HG03565 (cell line): Measurements from ENCODE around the gene SLFNL1.

Experiments used
- ATAC-seq: cut with Tn5 transposase; IDR thresholded peaks from one replicate; pipeline ENCODE4 v1.9.1; 2021; ENCODE audit warnings: mild to moderate bottlenecking, moderate library complexity; ENCODE audit not compliant: unreplicated experiment

The SLFNL1 gene

DNA sequence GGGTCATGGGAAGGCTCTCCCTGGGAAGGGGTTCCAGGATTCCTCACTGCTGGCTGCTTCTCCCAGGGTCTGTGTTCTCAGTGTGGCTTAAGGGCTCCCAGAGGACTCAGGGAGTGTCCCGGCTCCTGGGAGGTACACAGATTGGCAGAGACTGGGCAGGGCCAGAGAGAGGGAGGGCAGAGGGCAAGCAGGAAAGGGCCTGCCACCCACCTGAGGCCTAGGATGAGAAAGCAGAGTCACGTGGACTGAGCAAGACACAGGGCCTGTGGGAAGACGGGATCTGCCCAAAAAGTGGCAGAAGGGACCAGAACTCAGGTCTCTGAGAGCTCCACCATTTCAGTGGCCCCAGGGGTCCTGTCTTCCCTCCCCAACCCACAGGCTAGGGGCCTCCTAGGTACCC, 871 bp downstream of the SLFNL1 start:
- ATAC-seq, result no peak

GRCh38 chr1:41020109-41020576, 1.4 kb downstream of the SLFNL1 start:
- no peak for ATAC-seq

DNA sequence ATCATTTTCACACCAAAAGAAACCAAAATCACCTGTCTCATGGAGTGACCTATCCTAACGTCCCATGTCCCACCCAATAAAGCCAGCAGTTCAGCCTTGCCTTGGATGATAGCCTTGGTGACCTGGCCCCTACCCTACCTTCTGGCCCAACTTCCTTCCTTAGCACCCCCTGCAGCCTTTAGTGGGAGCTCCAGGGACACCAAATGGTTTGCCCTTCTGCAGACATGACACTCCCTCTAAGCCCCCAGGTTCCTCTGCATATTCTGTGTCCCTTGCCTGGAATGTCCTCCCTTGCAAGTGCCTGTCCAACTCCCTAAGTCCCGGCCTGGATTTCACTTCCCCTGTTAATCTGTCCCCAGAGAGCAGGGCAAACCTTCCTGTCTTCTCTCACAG, 2.2 kb downstream of the SLFNL1 start:
- ATAC-seq, result no peak

DNA sequence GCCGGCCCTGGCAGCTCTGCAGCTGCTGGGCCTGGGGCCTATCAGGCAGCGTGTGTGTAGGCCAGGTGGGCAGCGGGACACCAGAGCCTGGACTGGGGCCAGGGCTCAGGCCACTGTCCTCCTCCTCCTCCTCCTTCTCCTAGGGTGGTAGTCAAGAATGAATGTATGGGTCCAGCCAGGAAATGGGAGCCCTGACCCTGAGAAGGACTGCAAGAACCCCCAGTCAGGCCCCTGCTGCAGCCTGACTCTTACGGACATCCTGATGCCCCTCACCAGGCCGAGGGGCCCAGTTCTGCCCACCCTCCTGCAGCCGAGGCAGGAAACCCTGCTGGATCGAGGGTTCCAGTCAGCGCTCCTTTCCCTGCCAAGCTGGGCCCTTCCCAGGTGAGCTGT, 3.5 kb downstream of the SLFNL1 start:
- ATAC-seq, result no peak

DNA sequence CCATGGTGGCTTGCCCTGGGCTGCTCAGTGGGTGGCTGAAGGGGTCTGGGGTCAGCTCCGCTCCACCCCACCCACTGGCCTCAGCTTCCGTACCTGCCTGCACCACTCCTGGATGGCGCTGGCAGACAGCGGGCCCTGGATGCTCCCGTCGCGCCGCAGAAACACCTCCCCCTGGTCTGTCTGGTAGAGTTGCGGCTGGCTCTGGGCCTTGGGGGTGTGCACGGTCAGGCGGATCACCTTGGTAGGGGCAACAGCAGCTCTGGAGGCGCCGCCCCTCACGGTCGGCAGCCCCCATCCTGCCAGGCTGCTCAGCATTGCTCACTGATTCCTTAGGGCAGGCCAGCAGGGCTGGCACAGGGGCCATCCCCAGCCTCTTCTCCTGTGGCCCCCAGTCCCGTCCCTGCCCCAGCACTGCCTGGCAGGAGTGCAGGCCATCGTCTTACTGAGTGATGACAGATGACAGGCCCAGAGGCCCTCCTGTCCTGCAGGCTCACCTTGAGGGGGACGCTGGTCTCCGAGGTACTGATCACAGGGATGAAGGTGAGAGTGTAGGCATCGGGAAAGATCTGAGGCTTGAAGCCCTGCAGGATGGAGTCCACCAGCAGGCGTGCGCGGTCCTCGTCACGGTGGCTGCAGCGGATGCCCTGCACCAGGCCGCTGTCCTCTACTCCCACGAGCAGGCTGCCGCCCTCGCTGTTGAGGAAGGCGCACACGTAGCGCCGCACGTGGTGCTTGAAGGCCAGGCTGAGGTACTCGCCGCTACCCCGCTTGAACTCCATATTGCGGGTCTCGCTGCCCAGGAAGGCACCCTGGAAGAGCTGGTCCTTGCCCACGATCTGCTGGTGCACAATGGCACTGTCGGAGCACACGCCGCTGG, 4.1 kb downstream of the SLFNL1 start:
- ATAC-seq, result no peak

DNA sequence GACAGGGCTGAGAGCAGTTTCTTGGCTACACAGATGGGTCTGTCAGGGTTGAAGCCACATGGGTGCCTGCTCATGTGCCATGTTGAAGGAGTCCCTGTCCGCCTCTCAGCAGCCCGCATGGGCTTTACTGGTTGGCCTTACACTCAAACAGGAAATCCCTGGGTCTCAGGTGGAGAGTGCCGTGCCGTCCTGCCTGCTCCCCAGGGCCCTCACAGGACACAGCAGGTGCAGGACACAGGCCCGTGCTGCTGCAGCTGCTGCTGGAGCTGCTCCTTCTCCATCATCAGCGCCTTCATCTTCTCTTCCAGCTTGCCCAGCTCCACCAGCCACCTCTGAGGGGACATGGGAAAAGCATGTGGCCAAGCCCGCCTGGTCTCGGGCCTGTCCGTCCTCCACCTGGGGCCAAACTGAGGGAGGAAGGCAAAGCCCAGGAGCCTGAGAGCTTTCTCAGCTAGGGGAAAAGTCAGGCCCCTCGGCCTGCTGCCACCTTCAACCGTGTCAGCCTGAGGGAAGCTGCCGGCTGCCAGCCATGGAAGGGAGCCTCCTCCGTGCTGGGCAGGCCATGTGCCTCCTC, 5.5 kb downstream of the SLFNL1 start:
- ATAC-seq, result no peak

GRCh38 chr1:41015281-41015896, 6.1 kb downstream of the SLFNL1 start:
- ATAC-seq, result no peak

- no peak for ATAC-seq
These were observed 6.7 kb downstream of the SLFNL1 start for GRCh38 chr1:41014871-41015270.

GRCh38 chr1:41013796-41014195, 7.7 kb downstream of the SLFNL1 start:
- no peak for ATAC-seq

GRCh38 chr1:41013024-41013423, 8.5 kb downstream of the SLFNL1 start:
- ATAC-seq, result no peak

DNA sequence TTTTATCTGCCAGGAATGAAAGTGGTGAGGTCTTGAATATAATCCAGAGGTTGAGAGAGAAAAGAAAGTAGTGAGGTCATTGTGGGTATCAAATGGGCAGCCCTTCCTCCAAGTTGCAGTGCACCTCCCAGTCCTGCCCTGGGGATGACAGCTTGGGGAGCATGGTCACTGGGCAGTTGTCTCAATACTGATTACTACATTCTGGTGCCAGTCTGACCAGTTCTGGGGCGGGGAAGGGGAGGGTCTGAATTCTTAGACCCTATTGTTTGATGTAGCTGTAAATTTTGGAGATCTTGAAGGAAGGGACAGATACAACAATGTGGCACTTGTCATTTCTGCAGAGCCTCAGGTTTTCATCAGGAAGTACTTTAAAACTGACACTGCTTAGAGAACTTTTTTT, 11.2 kb downstream of the SLFNL1 start:
- no peak for ATAC-seq

DNA sequence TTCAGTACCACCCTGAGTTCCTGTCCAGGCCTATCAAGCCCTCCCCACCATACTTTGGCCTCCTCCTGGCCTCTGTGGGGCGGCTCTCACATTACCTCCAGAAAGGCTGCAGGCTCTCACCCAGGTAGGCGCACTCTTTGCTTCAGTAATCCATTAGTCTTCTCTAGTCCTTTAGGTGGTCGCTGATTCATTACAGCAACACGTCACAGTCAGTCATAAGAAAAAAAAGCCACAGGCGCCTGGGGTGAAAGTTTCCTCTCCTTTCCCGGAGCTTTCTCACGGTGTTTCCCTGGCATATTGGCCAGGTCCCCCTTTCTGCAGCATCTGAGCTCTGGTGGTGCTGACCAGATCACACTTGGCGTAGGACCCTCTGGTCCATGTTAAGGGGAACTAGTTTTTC, 12.1 kb downstream of the SLFNL1 start:
- no peak for ATAC-seq

- ATAC-seq, result no peak
These were observed 14.3 kb downstream of the SLFNL1 start for GRCh38 chr1:41006942-41007865.

- ATAC-seq, result no peak
These were observed 15.6 kb downstream of the SLFNL1 start for GRCh38 chr1:41005876-41006275.

DNA sequence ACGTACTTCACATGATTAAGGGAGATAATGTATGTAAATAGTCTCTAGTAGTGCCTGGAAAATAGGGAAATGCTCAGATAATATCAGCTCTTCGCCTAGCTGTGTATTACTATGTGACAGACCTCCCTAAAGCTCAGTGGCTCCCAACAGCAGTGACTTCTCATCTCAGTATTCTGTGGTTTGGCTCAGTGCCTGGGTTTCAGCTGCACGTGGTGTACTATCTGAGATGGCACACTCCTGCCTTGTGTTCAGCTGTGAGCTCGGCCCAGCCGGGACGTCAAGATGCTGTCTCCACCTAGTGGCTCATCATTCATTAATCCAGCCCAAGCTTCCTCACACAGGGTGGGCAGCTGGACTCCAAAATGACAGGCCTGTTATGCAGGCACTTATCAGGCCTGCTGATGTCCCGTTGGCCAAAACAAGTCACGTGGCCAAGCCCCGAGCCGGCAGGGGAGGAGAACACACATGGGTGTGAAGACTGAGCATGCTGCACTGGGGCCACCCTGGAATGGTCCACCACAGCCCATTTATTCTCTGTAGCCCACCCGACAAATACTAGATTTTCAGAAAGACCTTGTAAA, 17.8 kb downstream of the SLFNL1 start:
- ATAC-seq, result peak; percentile 96

DNA sequence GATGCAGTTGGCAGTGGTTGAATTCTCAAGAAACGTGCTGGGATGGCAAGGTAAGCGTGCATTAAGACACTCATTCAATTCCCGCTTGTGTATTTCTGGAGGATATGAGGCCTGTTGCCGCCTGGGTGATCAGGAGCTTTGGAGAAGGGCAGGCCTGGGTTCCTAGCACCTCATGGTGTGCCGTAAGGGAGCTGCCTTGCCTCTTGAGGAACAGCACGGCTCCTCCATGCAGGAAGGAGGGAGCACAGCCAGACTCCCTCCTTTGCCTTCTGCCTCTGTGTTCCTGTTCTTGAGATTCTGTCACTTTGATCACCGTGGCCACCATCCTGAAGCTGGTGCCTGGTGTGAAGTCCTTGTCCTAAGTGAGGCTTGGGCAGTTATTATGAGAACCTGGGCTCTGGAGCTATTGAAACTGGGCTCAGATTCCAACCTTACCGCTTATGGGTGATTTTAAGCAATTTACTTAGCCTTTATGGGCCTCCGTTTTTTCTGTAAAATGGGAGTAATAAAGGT, 18.3 kb downstream of the SLFNL1 start:
- no peak for ATAC-seq

- ATAC-seq, result no peak
These were observed 22.9 kb downstream of the SLFNL1 start for GRCh38 chr1:40998668-40999067.

DNA sequence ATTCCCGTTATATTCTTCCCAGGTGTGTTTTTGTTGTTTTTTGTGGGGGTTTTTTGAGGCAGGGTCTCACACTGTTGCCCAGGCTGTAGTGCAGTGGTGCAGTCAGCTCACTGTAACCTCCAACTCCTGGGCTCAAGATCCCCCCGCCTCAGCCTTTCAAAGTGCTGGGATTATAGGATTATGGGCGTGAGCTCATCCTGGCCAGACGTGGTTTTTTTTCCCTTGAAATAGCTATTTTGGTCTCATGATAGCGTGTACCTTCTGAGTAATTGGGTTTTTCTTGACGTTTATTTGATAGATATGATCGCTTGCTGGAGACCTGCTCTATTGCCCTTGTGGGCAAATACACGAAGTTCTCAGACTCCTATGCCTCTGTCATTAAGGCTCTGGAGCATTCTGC, 24.4 kb downstream of the SLFNL1 start:
- no peak for ATAC-seq

DNA sequence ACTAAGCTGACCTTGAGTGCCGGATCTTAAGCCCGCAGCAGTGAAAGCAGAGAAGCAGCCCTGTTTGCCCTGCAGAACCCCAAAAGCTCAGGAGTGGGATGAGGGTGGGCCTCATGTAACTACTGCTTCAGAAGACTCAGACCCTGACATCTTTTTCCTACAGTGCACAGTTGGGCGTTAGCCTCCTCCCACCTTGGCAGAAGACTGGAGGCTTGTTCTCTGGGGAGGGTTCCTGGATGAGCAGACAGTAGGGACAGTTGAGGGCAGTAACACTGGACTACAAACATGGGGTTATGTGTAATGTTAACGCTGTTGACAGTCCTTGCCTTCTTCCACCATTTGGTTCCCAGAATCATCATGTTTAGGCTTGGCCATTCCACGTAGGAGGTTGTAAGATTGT, 32.5 kb downstream of the SLFNL1 start:
- no peak for ATAC-seq

- ATAC-seq, result no peak
These were observed 33.2 kb downstream of the SLFNL1 start for GRCh38 chr1:40988280-40988679.
